B cell (primary cell): Measurements from ENCODE around the gene GALR3.

Experiments
- EZH2 ChIP-seq: IDR thresholded peaks from 2 replicates; pipeline ENCODE4 v1.6.1; 2012; ENCODE audit warnings: borderline replicate concordance, low read depth, mild to moderate bottlenecking, moderate library complexity, low read length; ENCODE audit not compliant: insufficient read depth, poor library complexity, severe bottlenecking
- TF ChIP-seq, protein P1 (sequence below): fragments of 200-600 bp; IDR thresholded peaks from one replicate; pipeline ENCODE4 v1.8.0; 2022; ENCODE audit warnings: antibody characterized with exemption, mild to moderate bottlenecking

DNA sequence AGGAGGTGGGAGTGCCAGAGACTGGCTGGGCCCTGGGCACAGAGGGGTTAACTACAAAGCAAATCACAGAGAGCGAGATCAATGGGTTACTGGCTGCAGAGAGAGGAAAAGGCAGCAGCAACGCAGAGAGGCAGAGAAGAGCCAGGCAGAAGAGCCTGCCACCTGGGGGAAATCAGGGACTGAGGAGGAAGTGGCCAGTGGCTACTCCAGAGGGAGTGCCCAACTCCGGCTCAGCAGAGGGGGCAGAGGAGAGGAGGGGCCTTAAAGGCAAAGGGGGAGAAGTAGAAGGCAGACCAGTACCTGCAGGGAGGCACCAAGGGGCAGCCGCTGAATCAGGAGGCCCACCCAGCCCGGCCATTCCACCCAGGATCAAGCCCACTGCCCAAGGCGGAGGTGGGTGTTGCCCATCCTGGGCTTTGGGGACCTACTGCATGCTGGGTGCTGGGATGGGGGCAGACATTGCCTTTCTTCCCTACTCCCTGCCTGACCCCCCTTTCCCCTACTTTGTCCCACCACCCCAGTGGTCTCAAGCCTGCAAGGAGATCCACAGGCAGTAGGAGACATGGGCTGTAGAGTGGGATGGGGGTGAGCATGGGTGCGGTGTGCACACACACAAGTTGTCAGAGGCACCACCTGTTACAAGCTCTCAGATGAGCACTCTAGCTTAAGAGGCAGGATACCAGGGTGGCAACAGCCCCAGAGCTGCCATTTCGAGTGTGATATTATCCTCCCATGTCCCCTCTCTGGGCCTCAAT is 926 bp upstream of the GALR3 start:
- TF ChIP-seq, protein P1, sequence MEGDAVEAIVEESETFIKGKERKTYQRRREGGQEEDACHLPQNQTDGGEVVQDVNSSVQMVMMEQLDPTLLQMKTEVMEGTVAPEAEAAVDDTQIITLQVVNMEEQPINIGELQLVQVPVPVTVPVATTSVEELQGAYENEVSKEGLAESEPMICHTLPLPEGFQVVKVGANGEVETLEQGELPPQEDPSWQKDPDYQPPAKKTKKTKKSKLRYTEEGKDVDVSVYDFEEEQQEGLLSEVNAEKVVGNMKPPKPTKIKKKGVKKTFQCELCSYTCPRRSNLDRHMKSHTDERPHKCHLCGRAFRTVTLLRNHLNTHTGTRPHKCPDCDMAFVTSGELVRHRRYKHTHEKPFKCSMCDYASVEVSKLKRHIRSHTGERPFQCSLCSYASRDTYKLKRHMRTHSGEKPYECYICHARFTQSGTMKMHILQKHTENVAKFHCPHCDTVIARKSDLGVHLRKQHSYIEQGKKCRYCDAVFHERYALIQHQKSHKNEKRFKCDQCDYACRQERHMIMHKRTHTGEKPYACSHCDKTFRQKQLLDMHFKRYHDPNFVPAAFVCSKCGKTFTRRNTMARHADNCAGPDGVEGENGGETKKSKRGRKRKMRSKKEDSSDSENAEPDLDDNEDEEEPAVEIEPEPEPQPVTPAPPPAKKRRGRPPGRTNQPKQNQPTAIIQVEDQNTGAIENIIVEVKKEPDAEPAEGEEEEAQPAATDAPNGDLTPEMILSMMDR, result no peak
- no peak for TF ChIP-seq EZH2
